Measurements from ENCODE around the gene WDR12. TPM values are rescaled to one million over a fixed set of nuclear protein-coding genes. Genes with fewer than 3 reads are reported as not detected.

Gene WDR12
- total and polyA plus RNA-seq, 2 donors (not counting 3 experiments of a cell fraction or from before 2014, with no cell fraction given), result 8.5 to 65.6 TPM

DNA sequence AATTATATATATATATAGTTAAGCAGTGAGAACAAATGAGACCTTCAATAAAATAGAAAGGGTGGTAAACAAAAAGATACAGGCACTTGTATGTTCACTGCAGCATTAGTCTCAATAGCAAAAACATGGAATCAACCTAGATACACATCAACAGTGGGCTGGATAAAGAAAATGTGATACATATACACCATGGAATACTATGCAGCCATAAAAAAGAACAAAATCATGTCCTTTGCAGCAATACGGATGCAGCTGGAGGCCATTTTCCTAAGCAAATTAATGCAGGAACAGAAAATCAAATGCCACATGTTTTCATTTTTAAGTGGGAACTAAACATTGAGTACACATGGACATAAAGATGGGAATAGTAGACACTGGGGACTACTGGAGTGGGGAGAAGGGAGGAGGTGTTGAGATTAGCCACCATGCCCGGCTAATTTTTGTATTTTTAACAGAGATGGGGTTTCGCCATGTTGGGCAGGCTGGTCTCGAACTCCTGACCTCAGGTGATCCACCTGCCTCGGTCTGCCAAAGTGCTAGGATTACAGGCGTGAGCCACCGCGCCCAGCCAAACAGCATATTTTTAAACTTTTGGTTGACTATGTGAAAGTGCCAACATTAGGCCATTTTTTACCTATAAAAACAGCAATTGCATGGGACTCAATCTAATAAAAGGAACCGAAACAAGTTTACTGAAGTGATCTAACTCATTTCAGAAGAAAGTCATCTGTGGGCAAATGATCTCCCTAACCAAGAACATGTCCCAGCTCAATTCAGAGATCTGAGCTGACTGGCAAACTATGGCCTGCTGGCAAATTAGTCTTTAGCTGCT, 63.6 kb downstream of the WDR12 start:
- FAIRE-seq (no peak), DNase-seq (ENCODE audit: low read depth, low spot score) (no peak)
- Histone ChIP-seq H4K20me1 (replicated peaks; ENCODE audit: control insufficient read depth, extremely low read depth, insufficient read depth, low read length) (no peaks in the 10 kb centered on the region), H3K9ac (replicated peaks; ENCODE audit: extremely low read depth, insufficient read depth, low read length) (no peak overlapping the region), H3K9me1 (replicated peaks; ENCODE audit: control insufficient read depth, extremely low read depth, insufficient read depth, low read length) (no peaks in the 10 kb centered on the region), H3K4me3 (replicated peaks in 1 of 3; ENCODE audit: insufficient read depth in 1 of 3, low read depth in 1 of 3, low read length in 3 of 3) (no peak overlapping the region), H3K4me1 (ENCODE audit: control insufficient read depth, extremely low read depth, insufficient read depth, low read length) (no peaks in the 10 kb centered on the region), H3K36me3 (ENCODE audit: control insufficient read depth in 2 of 2, extremely low read depth in 1 of 2, insufficient read depth in 2 of 2, low read length in 2 of 2) (no peaks in the 10 kb centered on the region), H3K4me2 (ENCODE audit: insufficient read depth, low read length) (no peak overlapping the region), H3K27ac (ENCODE audit: insufficient read depth, low read depth, low read length) (no peak overlapping the region), H2AFZ (ENCODE audit: low read depth, low read length) (no peak overlapping the region), H3K9me3 (replicated peaks; ENCODE audit: control insufficient read depth, insufficient read depth, low read length) (no peaks in the 10 kb centered on the region), H3K27me3 (ENCODE audit: control insufficient read depth in 2 of 2, insufficient read depth in 2 of 2, low read length in 2 of 2) (no peaks in the 10 kb centered on the region), H3K79me2 (ENCODE audit: control insufficient read depth, insufficient read depth, low read length) (no peaks in the 10 kb centered on the region)
- no TSS peak for BruUV-seq (replicated peaks)
- POLR2A ChIA-PET, result no interaction called here
- CTCF ChIA-PET, result no interaction called here
- dilution Hi-C loops (cut with MboI; ENCODE audit: extremely low pct_ligation_motif_present, low sequenced_read_pairs) (no loop called here), intact Hi-C loops (cut with micrococcal nuclease) (no loop called here)
- TF ChIP-seq MYC (IDR thresholded peaks at IDR 0.05; ENCODE audit: low read depth, low read length) (no peak), POLR2A (IDR thresholded peaks at IDR 0.05; ENCODE audit: low read depth, low read length) (no peak), EZH2 (IDR thresholded peaks at IDR 0.05; ENCODE audit: borderline replicate concordance, low read depth, low read length, severe bottlenecking) (no peak), POLR2AphosphoS5 (IDR thresholded peaks at IDR 0.05; ENCODE audit: insufficient read depth, low read depth, low read length) (no peak), GATA2 (IDR thresholded peaks at IDR 0.05; ENCODE audit: insufficient read depth, insufficient read length, low read depth, low read length) (no peak), FOS (IDR thresholded peaks at IDR 0.05; ENCODE audit: borderline replicate concordance, insufficient read depth, low read length) (no peak), JUN (IDR thresholded peaks at IDR 0.05; ENCODE audit: borderline replicate concordance, insufficient read depth, insufficient read length, low read depth) (no peak)
- TF ChIP-seq, protein P1, sequence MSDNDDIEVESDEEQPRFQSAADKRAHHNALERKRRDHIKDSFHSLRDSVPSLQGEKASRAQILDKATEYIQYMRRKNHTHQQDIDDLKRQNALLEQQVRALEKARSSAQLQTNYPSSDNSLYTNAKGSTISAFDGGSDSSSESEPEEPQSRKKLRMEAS (IDR thresholded peaks at IDR 0.05; ENCODE audit: insufficient read depth, insufficient read length), result no peak
- TF ChIP-seq, protein P2, sequence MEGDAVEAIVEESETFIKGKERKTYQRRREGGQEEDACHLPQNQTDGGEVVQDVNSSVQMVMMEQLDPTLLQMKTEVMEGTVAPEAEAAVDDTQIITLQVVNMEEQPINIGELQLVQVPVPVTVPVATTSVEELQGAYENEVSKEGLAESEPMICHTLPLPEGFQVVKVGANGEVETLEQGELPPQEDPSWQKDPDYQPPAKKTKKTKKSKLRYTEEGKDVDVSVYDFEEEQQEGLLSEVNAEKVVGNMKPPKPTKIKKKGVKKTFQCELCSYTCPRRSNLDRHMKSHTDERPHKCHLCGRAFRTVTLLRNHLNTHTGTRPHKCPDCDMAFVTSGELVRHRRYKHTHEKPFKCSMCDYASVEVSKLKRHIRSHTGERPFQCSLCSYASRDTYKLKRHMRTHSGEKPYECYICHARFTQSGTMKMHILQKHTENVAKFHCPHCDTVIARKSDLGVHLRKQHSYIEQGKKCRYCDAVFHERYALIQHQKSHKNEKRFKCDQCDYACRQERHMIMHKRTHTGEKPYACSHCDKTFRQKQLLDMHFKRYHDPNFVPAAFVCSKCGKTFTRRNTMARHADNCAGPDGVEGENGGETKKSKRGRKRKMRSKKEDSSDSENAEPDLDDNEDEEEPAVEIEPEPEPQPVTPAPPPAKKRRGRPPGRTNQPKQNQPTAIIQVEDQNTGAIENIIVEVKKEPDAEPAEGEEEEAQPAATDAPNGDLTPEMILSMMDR (IDR thresholded peaks at IDR 0.05; ENCODE audit: extremely low read depth in 1 of 2, insufficient read depth in 1 of 2, low read depth in 1 of 2, low read length in 2 of 2), result no peak

All from endothelial cell of umbilical vein (primary cell).